A673 (cell line): Measurements from ENCODE around the gene PRKAG2.

Source experiments
- CTCF ChIP-seq: fragments of 300-800, 200-600 bp; sonication (generic); conservative IDR thresholded peaks from 2 replicates; pipeline ENCODE4 v1.5.1; 2017; ENCODE audit warnings: low read depth, mild to moderate bottlenecking, antibody characterized with exemption, low read length, moderate library complexity, mixed read lengths
- EZH2 ChIP-seq: fragments of 200-600 bp; sonication (generic); IDR thresholded peaks from 2 replicates; pipeline ENCODE4 v1.6.1; 2017; ENCODE audit warnings: borderline replicate concordance, low read depth, mild to moderate bottlenecking, mixed read lengths, antibody characterized with exemption, low read length; ENCODE audit not compliant: poor library complexity, severe bottlenecking

DNA sequence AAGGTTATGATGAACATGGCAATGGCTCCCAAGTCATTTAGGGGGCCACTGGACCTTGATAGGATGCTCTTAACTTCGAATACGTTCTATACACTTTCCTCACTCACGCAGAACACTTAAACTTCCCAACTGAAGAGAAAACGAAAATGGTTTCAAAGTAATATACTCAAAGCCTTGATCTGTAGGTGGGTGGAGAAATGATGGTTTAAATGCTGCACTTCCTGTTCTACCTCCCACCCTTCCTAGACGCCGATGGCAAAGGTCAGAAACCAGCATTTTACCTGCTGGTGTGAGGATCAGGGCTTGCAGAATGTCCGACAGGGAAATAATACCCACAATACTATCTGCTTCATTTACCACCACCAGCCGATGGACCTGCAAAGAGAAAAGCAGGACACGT is 316.7 kb downstream of the PRKAG2 start:
- TF ChIP-seq CTCF (no peak), EZH2 (no peak)
